GM12892 (cell line): Measurements from ENCODE around the gene MYO16.

Source experiments
- POLR2AphosphoS5 ChIP-seq: IDR thresholded peaks from 2 replicates; pipeline ENCODE4 v1.6.1; 2011; ENCODE audit warnings: low read depth, low read length, control low read depth
- TAF1 ChIP-seq: IDR thresholded peaks from 2 replicates; pipeline ENCODE4 v1.6.1; 2011; ENCODE audit warnings: low read depth, mild to moderate bottlenecking, control low read depth, low read length, borderline replicate concordance

GRCh38 chr13:108797354-108797753, 167.9 kb downstream of the MYO16 start:
- TF ChIP-seq TAF1 (no peak), POLR2AphosphoS5 (no peak)
